HG03457 (cell line): ENCODE data around the gene SNX9.
"Not testable (repeated sequence)": the region's sequence is repeated elsewhere in the genome, so short reads cannot be mapped to it uniquely, and the experiment has no call there.

Experiments
- ATAC-seq: cut with Tn5 transposase; IDR thresholded peaks from one replicate; pipeline ENCODE4 v1.9.1; 2021; ENCODE audit warnings: moderate number of reproducible peaks; ENCODE audit not compliant: unreplicated experiment

Gene SNX9

DNA sequence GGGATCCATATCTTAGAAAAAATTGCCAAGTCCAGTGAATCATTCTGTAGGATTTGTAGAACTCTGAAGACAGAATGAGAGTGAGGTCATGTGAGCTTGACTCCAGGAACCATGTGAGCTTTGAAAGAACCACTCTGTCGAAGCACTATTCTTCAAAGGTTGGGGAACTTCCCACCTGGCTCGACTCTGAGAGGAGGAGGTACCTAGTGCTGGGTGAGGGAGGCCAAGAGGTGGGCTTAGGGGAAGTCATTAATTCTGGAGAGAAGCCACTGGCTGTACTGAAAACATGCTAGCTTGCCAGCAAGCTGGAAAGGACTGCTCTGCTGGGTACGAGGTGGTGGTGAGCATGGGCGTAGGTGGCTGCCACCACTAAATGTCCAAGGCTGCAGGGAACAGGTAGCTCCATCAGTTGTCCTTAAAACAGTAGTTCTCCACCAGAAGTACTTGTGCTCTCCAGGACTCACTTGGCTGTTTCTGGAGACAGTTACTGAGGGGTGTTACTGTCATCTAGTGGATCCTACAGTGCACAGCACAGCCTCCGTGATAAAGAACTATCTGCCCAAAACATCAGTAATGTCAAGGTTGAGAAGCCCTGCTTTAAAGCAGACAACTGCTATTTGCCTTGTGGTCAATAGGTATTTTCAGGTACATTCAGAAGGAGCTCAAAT is 124.0 kb downstream of the SNX9 start:
- no peak for ATAC-seq

DNA sequence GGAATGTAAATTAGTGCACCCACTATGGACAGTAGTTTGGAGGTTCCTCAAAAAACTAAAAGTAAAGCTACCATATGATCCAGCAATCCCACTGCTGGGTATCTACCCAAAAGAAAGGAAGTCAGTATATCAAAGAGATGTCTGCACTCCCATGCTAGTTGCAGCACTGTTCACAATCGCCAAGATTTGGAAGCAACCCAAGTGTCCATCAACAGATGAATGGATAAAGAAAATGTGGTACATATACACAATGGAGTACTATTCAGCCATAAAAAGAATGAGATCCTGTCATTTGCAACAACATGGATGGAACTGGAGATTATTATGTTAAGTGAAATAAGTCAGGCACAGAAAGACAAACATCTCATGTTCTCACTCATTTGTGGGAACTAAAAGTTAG is 127.9 kb downstream of the SNX9 start:
- not testable (repeated sequence) for ATAC-seq

DNA sequence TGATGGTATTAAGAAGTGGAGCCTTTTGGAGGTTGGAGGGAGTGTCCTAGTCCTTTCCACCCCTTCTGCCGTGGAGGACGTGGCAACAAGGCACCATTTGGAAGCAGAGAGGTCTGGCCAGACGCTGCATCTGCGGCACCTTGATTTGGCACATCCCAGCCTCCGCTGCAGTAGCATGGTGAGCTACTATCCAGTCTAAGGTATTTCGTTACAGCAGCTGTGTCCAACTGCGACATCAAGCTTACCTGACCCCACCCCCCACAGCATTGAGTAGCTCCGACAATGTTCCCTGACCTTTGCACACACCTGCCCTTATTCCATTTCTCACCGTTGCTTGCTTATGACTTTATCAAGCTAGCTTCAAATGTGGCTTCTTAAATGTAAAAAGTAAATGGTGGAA is 128.8 kb downstream of the SNX9 start:
- no peak for ATAC-seq

DNA sequence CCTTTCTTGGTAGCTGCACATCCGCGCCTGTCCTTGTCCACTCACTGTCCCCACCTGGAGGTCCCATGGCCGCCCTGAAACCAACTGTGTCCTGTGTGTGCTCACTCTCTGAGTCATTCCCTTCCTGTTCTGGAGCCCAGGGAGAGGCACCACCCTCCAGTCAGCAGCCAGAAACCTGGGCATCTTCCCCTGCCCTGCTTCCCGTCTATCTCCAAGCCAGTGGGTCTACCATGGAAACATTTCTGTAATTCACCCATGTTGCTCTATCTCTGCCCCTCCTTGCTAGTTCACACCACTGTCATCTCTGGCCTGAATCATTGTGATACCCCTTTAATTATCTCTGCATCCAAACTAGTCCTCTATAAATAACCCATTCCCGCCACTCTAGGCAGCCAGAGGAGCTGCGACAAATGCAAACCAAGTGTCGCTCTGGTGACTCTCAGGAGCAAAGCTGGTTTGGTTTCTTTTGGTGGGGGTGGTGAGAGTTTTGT is 129.9 kb downstream of the SNX9 start:
- ATAC-seq = no peak

DNA sequence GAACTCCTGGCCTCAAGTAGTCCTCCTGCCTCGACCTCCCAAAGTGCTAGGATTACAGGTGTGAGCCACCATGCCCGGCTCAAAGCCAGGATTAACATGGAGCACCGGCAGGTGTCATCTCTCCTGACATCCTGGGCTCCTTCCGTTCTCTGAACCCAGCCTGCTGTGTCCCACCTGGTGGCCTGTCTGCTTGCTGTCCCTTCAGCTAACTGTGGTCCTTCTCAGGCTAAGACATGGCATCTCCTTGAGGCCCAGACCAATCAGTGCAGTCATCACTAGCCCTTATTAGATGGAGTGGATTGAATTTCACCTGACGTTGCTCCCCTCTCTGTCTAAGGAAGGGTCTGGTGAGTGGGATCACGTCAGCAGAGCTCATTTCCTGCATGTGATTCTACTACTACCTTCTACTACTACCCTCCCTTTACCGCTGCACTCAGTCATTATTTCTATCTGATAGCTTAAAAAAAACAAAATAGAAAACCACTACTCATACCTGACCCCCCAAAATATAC is 130.6 kb downstream of the SNX9 start:
- ATAC-seq = no peak

DNA sequence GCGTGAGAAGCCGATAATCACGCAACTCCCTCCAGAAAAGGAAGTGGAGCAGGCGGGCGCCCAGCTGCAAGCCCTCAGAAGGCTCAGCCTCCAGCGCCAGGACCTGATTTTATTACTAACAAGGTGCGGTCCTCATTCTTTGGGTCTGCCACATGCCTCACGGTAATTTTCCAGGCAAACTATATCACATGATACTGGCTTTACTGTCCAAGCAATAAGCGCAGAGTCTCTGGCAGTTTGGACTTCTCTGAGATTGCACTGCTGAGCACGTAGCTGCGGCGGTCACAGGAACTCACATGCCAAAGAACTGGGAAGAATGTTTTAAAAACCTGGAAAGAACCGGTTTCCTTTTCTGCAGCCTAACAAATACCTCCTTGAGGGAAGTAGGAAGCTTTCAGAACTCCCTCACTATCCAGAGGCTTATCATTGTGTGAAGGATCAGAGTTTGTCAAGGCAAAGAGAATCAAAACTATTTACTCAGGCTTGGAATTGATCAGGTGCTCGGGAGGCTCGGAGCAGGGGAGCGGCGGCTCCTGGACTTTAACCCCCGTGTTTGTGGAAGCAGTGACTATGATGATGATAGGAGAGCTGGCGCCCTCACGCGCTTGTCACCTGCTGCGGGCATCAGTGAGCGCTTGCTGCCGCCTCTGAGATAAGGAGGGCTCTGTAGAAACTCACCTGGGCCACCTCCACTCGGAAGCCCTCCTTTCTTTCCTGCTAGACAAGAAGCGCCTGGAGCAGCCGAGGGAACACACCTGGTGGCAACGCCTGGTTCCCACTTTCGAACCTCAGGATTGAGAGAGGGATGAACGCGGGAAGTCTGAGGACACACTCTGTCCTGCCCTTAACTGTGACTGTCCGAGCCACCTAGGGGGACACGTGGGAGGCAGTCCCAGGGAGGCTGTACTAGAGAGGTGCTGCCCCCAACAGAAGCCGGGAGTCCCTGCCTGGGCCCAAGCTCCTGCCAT is 131.4 kb downstream of the SNX9 start:
- no peak for ATAC-seq

DNA sequence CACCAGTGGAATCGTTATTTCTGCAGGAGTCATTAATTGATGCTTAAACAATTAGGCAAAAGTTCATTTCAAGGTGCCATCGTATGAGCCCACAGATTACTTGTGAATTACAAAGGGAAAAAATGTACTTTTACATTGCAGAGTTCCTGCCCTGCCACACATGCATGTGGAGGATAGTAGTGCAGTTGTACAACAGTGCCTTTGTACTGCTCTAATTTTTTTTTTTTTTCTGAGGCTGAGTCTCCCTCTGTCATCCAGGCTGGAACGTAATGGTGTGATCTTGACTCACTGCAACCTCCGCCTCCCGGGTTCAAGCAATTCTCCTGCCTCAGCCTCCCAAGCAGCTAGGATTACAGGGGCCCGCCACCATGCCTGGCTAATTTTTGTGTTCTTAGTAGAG is 132.6 kb downstream of the SNX9 start:
- ATAC-seq = no peak

DNA sequence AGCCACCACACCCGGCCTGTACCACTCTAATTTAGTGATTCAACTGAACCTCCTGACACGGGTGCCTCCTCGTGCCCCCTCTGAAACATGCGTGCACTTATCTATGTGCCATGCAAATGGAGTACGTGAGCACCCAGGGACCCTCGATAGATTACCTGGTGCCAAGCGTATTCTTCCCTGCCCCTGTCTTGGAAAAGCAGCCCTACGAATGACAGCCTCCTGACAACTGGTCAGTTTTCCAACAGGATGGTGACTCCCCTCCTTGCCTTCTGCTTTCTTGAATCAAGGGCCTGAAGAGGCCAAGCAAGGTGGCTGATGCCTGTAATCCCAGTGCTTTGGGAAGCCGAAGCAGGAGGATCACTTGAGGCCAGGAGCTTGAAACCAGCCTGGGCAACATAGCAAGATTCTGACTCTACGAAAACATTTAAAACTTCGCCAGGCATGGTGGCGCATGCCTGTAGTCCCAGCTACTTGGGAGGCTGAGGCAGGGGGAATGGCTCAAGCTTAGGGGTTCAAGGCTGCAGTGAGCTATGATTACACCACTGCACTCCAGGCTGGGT is 133.2 kb downstream of the SNX9 start:
- ATAC-seq = no peak

DNA sequence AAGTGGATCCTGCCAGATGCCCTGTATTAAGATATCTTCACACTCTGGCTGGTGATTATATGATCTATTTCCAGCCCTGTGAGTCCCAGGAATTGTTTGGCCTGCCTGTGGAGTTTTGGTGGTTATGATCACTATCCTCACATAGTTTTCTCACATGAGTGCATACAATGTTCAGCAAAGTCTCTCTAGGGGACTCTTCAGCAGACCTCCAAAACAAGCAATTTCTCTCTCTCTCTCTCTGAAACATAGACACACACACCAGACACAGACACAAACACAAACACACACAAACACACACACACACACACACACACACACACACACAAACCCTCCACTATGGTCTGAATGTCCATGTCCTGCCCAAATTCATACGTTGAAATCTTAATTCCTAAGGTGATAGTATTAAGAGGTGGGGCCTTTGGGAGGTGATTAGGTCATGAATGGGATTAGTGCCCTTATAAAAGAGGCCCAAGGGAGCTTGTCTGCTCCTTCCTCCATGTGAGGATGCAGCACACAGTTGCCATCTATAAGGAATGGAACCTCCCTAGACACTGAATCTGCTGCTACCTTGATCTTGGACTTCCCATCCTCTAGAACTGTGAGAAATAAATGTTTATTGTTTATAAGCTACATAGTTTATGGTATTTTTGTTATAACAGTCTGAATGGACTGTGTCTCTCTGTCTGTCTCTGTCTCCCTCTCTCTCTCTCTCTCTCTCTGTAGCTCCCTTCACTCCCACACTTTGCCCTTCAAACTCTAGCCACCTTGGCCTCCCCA is 136.6 kb downstream of the SNX9 start:
- ATAC-seq = no peak

DNA sequence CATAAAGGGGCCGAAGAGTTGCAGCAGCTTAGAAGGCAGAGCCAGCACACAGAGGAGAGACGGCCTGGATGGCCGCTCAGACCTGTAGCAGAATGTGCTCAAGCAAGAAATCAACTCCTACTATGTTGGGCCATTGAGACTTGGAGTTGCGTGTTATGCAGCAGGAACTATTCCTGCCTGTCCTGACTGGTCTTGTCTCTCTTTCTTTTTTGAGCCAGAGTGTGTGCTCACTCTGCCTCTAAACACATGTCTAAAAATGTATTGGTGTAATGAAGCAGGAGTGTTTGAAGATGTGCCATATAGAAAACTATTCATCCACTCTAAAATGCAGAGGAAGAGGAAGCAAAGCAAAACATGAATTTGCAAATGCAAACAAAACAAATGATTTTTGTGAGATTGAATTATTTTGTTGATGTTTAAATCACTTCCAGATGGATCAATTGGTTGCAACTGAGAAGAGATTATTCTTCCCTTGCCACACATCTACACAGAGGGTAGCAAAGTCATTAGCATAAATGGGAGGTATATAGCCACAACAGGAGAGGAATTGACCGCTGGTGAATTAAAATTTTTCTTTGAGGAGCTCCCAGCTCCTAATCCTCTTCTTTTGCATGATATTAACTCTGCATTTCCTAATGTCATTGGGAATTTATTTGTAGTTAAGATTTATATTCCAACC is 138.2 kb downstream of the SNX9 start:
- no peak for ATAC-seq

DNA sequence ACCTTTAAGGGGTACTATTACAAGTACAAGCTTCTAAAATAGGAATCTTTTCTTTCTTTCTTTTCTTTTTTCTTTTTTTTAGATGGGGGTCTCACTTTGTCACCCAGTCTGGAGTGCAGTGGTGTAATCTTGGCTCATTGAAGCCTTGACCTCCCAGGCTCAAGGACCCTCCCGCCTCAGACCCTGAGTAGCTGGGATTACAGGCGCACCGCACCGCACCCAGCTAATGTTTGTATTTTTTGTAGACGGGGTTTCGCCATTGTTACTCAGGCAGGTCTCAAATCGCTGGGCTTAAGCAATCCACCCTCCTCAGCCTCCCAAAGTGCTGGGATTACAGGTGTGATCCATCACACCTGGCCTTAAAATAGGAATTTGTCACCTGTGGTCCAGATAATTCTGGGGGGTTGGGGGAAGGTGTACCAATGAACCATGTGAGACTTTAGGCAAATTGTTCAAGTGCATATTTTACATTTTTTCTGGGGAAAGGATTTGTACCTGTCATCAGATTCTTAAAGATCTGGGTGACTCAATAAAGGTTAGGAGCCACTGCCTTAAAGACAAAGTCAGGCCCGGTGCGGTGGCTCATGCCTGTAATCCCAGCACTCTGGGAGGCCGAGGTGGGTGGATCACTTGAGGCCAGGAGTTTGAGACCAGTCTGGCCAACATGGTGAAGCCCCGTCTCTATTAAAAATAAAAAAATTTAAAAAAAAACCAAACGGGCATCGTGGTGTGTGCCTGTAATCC is 139.0 kb downstream of the SNX9 start:
- ATAC-seq = no peak

DNA sequence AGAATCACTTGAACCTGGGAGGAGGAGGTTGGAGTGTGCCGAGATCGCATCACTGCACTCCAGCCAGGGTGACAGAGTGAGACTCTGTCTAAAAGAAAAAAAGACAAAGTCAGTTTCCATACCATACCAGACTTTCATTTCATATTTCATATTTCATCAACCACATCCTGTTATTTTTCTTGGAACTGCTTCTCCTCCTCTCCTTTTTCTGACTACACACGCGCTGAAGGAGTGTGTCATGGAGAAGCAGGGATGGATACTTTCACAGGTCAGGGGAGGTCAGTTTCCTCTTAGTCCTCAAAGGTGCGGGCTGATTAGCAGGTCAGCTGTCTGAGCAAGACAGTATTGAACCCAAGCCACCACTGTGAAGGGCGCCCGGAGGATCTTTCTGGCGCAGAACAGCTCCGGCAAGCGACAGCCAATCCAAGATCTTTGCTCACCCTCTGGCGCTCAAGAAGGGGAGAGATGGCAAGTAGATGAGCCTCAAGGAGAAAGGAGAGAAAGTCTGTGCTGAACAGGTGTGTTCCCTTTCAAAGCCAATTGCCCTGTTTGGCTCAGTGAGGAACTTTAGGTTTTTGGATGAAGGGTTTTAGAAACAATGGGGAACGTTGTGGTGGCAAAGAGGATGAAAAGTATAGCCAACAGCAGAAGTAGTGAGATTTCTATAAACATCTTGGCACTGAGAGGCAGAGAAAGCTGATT is 139.7 kb downstream of the SNX9 start:
- no peak for ATAC-seq

DNA sequence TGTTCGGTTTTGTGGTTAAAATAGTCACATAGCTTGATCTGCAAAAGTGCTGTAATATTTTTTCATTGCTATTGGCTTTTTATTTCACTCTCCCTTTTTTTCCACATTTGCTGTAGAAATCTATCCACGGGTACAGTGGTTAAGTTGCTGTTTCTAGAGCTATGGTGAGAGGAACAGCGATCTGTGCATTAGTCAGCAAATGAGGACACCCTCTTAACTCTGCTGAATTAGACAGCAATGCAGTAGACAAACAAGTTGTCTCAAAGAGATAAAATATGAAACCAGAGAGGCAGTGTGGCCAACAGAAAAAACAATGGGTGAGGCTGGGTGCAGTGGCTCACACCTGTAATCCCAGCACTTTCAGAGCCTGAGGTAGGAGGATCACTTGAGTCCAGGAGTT is 141.1 kb downstream of the SNX9 start:
- ATAC-seq = no peak

DNA sequence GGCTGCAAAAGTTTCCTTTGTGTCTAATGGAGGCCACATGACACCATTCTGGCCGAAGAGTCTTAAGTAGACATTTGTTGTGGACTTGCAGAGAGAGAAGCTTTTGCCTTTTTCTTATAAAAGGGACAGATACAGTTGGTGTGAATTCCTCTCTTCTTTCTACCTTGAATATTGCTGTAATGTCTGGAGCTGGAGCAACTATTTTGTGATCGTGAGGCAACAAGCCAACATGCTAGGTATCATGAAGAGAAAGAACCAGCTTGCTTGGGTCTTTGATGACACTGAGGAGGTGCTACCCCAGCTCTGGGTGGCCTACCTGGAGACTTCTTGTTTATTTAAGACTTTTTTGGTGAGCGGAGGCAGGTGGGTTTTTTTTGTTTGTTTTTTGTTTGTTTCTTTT is 142.3 kb downstream of the SNX9 start:
- ATAC-seq = no peak

DNA sequence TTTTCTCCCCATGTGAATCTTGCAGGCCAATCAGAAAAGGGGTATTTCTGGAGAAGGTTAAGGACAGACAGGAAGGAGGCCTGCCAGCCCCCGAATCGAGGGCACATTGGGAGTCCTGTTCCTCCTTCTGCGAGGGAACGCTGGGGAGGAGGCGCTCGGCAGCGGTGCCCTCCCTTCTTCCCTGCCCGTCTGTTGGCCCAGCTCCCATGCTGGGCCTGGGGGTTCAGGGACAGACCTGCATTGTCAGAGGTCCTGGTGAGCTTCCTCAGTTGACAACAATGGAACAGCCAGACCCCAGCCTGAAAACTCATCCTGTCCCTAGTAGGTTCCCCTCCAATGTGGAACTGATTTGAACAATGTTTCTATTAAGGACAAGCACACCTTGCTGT is 143.5 kb downstream of the SNX9 start:
- no peak for ATAC-seq

DNA sequence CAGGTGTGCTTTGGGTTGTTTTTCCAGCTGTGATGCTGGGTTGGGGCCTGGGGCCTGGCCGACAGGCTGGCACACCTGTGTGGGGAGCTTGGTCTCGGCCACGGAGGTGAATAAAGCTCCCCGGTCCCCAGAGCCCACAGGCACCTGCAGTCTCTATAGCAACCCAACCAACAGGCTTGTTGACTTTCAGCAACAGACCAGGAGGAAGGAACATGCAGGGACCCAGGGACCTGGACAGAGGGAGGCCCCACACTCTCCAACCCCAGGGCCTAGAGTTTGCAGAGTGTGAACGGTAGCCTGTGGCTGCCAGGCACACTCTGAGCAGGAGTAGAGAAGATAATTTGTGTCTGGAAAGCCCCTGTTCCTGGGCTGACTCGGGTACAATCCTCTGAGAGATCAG is 144.0 kb downstream of the SNX9 start:
- no peak for ATAC-seq

DNA sequence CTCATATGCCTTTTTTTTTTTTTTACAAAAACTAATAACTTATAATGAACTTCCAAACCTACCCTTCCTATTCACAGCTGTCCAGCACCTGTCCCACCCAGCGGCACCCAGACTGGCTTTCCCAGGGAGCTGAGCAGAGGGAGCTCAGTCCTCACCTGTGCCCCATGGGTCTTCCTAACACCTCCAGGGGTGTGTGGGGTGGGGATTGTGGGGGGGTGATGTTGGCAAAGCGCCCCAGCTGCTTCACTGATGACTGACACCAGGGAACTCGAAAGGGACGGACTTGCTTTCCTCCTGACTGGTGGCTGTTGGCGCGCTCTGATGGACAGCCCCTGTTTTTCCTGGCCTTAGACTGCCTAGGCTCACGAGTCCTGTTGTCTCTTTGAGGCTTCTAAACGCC is 144.4 kb downstream of the SNX9 start:
- ATAC-seq = no peak

DNA sequence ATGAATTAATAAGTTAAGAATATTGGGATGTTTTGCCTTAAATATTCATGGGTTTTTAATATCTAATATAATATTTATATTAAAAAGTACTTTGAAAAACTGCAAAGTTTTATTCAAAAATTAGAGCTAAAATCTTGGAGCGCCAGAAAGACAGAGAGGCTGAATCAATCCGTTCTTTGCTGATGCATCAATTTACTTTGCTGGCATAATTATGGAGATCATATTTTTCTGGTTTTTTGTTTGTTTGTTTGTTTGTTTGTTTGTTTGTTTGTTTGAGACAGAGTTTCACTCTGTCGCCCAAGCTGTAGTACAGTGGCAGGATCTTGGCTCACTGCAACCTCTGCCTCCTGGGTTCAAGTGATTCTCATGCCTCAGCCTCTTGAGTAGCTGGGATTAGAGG is 149.1 kb downstream of the SNX9 start:
- ATAC-seq = not testable (repeated sequence)

DNA sequence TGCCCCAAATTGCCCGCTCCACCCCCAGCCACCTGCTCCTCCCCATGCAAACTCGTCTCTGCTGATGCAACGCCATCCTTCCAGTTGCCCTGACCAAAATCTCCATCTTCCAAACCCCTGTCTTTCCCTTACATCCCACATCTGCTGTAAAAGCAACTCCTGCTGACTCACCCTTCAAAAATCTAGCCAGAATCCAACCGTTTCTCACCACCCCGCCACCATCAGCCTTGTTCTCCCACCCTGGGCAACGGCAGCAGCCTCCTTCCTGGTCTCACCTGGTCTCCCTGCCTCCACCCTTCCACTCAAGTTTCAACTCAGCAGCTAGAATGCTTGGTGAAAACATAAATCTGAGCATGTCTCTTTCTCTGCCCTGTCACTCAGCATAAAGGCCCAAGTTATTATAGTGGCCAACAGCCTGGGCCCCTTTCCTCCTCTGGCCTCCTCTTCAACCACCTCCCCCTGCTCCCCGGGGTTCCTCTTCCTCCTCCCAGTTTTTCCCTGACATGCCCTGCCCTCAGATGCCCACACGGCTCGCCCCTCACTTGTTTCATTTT is 151.4 kb downstream of the SNX9 start:
- no peak for ATAC-seq
